Measurements from ENCODE around the gene PLXNA1.
A peak's percentile ranks its signal among the peaks of the same experiment; 100 is the strongest.

PLXNA1 gene

GRCh38 chr3:126982471-126983175 lies at the start of gene PLXNA1:
PLXNA1 (plus strand) TSS chr3:126983115; CDS start chr3:126988594, 5,479 bp downstream.
- DNase-seq (ENCODE audit: low read depth in 2 of 2, low spot score in 1 of 2): peak; percentile 65 to 73

- no peak for DNase-seq (ENCODE audit: low read depth in 2 of 2, low spot score in 1 of 2)
Measured at GRCh38 chr3:126934031-126934531, 48.8 kb upstream of the PLXNA1 start.

- DNase-seq (ENCODE audit: low read depth in 2 of 2, low spot score in 1 of 2): no peak
Measured at GRCh38 chr3:126934991-126935390, 47.9 kb upstream of the PLXNA1 start.

- no peak for DNase-seq (ENCODE audit: low read depth in 2 of 2, low spot score in 1 of 2)
Measured at GRCh38 chr3:126935756-126936509, 47.0 kb upstream of the PLXNA1 start.

GRCh38 chr3:126936853-126937425 lies 46.0 kb upstream of the PLXNA1 start:
- no peak for DNase-seq (ENCODE audit: low read depth in 2 of 2, low spot score in 1 of 2)

- DNase-seq (ENCODE audit: low read depth in 2 of 2, low spot score in 1 of 2): no peak
Measured at GRCh38 chr3:126937533-126937932, 45.4 kb upstream of the PLXNA1 start.

GRCh38 chr3:126937973-126938372 lies 44.9 kb upstream of the PLXNA1 start:
- DNase-seq (ENCODE audit: low read depth in 2 of 2, low spot score in 1 of 2): no peak

GRCh38 chr3:126938520-126939337 lies 44.2 kb upstream of the PLXNA1 start:
- DNase-seq (ENCODE audit: low read depth in 2 of 2, low spot score in 1 of 2): no peak

GRCh38 chr3:126939338-126939718 lies 43.6 kb upstream of the PLXNA1 start:
- no peak for DNase-seq (ENCODE audit: low read depth in 2 of 2, low spot score in 1 of 2)

- DNase-seq (ENCODE audit: low read depth in 2 of 2, low spot score in 1 of 2): no peak
Measured at GRCh38 chr3:126939733-126940132, 43.2 kb upstream of the PLXNA1 start.

GRCh38 chr3:126941721-126942270 lies 41.1 kb upstream of the PLXNA1 start:
- DNase-seq (ENCODE audit: low read depth in 2 of 2, low spot score in 1 of 2): no peak

GRCh38 chr3:126944089-126944965 lies 38.6 kb upstream of the PLXNA1 start:
- DNase-seq (ENCODE audit: low read depth in 2 of 2, low spot score in 1 of 2): no peak

- DNase-seq (ENCODE audit: low read depth in 2 of 2, low spot score in 1 of 2): no peak
Measured at GRCh38 chr3:126945171-126945721, 37.7 kb upstream of the PLXNA1 start.

- DNase-seq (ENCODE audit: low read depth in 2 of 2, low spot score in 1 of 2): no peak
Measured at GRCh38 chr3:126945891-126946290, 37.0 kb upstream of the PLXNA1 start.

GRCh38 chr3:126946405-126946804 lies 36.5 kb upstream of the PLXNA1 start:
- no peak for DNase-seq (ENCODE audit: low read depth in 2 of 2, low spot score in 1 of 2)

GRCh38 chr3:126947429-126947828 lies 35.5 kb upstream of the PLXNA1 start:
- DNase-seq (ENCODE audit: low read depth in 2 of 2, low spot score in 1 of 2): no peak

- DNase-seq (ENCODE audit: low read depth in 2 of 2, low spot score in 1 of 2): no peak
Measured at GRCh38 chr3:126948980-126949535, 33.9 kb upstream of the PLXNA1 start.

- DNase-seq (ENCODE audit: low read depth in 2 of 2, low spot score in 1 of 2): no peak
Measured at GRCh38 chr3:126951561-126951960, 31.4 kb upstream of the PLXNA1 start.

- no peak for DNase-seq (ENCODE audit: low read depth in 2 of 2, low spot score in 1 of 2)
Measured at GRCh38 chr3:126952261-126952982, 30.5 kb upstream of the PLXNA1 start.

All from stimulated activated CD8-positive, alpha-beta memory T cell treated with anti-CD3 and anti-CD28 coated beads, Interleukin-4, amount 100 ng/mL, for 4 hours (primary cell).